SK-N-SH treated with all-trans-retinoic acid at 6 μM for 48 hours (cell line): ENCODE data around the gene OGFOD3.

Source experiments
- ATAC-seq: fragments of 200-7000 bp; cut with Tn5 transposase; 3 replicates; pipeline ENCODE4 v1.9.1; 2020; ENCODE audit warnings: mild to moderate bottlenecking, moderate library complexity
- ARNTL ChIP-seq: fragments of 450-650 bp; formaldehyde crosslinking; IDR thresholded peaks from 2 replicates; pipeline ENCODE4 v1.5.0; 2020; ENCODE audit warnings: low read depth, mild to moderate bottlenecking, moderate library complexity, borderline replicate concordance
- BACH2 ChIP-seq: fragments of 250-450 bp; sonication (Bioruptor Pico); IDR thresholded peaks from 2 replicates; pipeline ENCODE4 v1.9.0; 2021; ENCODE audit warnings: mild to moderate bottlenecking, borderline replicate concordance
- CREB5 ChIP-seq: fragments of 250-450 bp; sonication (Bioruptor Pico); IDR thresholded peaks from 2 replicates; pipeline ENCODE4 v1.5.1; 2020; ENCODE audit warnings: low read depth, mild to moderate bottlenecking, moderate library complexity
- CSDC2 ChIP-seq: fragments of 250-450 bp; sonication (Bioruptor Pico); IDR thresholded peaks from 2 replicates; pipeline ENCODE4 v1.5.0; 2020; ENCODE audit warnings: mild to moderate bottlenecking, moderate library complexity
- CSRNP3 ChIP-seq: fragments of 250-450 bp; sonication (Bioruptor Pico); IDR thresholded peaks from 2 replicates; pipeline ENCODE4 v1.5.1; 2021; ENCODE audit warnings: mild to moderate bottlenecking, moderate library complexity
- ESRRG ChIP-seq: fragments of 250-450 bp; sonication (Bioruptor Pico); IDR thresholded peaks from 2 replicates; pipeline ENCODE4 v1.6.1; 2021; ENCODE audit warnings: mild to moderate bottlenecking
- GLIS3 ChIP-seq: fragments of 250-450 bp; sonication (Bioruptor Pico); IDR thresholded peaks from 2 replicates; pipeline ENCODE4 v1.5.0; 2020; ENCODE audit warnings: mild to moderate bottlenecking, moderate library complexity
- ISL1 ChIP-seq: fragments of 250-450 bp; sonication (Bioruptor Pico); IDR thresholded peaks from 2 replicates; pipeline ENCODE4 v2.1.2; 2022; ENCODE audit warnings: mild to moderate bottlenecking, moderate library complexity
- OSR1 ChIP-seq: fragments of 250-450 bp; sonication (Bioruptor Pico); IDR thresholded peaks from 2 replicates; pipeline ENCODE4 v1.8.0; 2022; ENCODE audit warnings: moderate library complexity, mild to moderate bottlenecking, inconsistent platforms
- PPARA ChIP-seq: fragments of 250-450 bp; sonication (Bioruptor Pico); IDR thresholded peaks from 2 replicates; pipeline ENCODE4 v1.5.0; 2020; ENCODE audit warnings: mild to moderate bottlenecking, borderline replicate concordance
- RARB ChIP-seq: fragments of 250-450 bp; sonication (Bioruptor Pico); IDR thresholded peaks from 2 replicates; pipeline ENCODE4 v1.8.0; 2021; ENCODE audit warnings: mild to moderate bottlenecking, moderate library complexity
- SNAI2 ChIP-seq: fragments of 250-450 bp; sonication (Bioruptor Pico); IDR thresholded peaks from 2 replicates; pipeline ENCODE4 v1.5.0; 2020; ENCODE audit warnings: mild to moderate bottlenecking, moderate library complexity
- TCF4 ChIP-seq: fragments of 250-450 bp; sonication (Bioruptor Pico); IDR thresholded peaks from 2 replicates; pipeline ENCODE4 v1.8.0; 2021; ENCODE audit warnings: mild to moderate bottlenecking, moderate library complexity, borderline replicate concordance
- TOX ChIP-seq: fragments of 250-450 bp; sonication (Bioruptor Pico); IDR thresholded peaks from 2 replicates; pipeline ENCODE4 v1.8.0; 2021; ENCODE audit warnings: mild to moderate bottlenecking, moderate library complexity, borderline replicate concordance
- ZC3H10 ChIP-seq: fragments of 250-450 bp; sonication (Bioruptor Pico); IDR thresholded peaks from 2 replicates; pipeline ENCODE4 v1.5.1; 2021; ENCODE audit warnings: mild to moderate bottlenecking, moderate library complexity
- ZFP3 ChIP-seq: fragments of 250-450 bp; sonication (Bioruptor Pico); IDR thresholded peaks from 2 replicates; pipeline ENCODE4 v1.5.0; 2020; ENCODE audit warnings: mild to moderate bottlenecking, moderate library complexity
- ZFP30 ChIP-seq: fragments of 450-650 bp; formaldehyde crosslinking; IDR thresholded peaks from 2 replicates; pipeline ENCODE4 v1.5.0; 2022; ENCODE audit warnings: mild to moderate bottlenecking, moderate library complexity
- ZNF565 ChIP-seq: fragments of 450-650 bp; formaldehyde crosslinking; conservative IDR thresholded peaks from 2 replicates; pipeline ENCODE4 v1.5.0; 2020; ENCODE audit warnings: low read depth, mild to moderate bottlenecking, moderate library complexity
- ZNF70 ChIP-seq: fragments of 450-650 bp; formaldehyde crosslinking; IDR thresholded peaks from 2 replicates; pipeline ENCODE4 v1.5.0; 2020; ENCODE audit warnings: mild to moderate bottlenecking, moderate library complexity
- ZNF8 ChIP-seq: fragments of 450-650 bp; formaldehyde crosslinking; IDR thresholded peaks from 2 replicates; pipeline ENCODE4 v1.5.0; 2020; ENCODE audit warnings: mild to moderate bottlenecking, moderate library complexity
- TF ChIP-seq, protein P1 (sequence below): fragments of 250-450 bp; sonication (Bioruptor Pico); IDR thresholded peaks from 2 replicates; pipeline ENCODE4 v1.8.0; 2020; ENCODE audit warnings: mild to moderate bottlenecking, moderate library complexity, borderline replicate concordance
- TF ChIP-seq, protein P2 (sequence below): fragments of 250-450 bp; sonication (Bioruptor Pico); IDR thresholded peaks from 2 replicates; pipeline ENCODE4 v1.8.0; 2021; ENCODE audit warnings: low read depth, mild to moderate bottlenecking, moderate library complexity, borderline replicate concordance
- TF ChIP-seq, protein P3 (sequence below): fragments of 250-450 bp; sonication (Bioruptor Pico); IDR thresholded peaks from 2 replicates; pipeline ENCODE4 v1.5.0; 2020; ENCODE audit warnings: mild to moderate bottlenecking, moderate library complexity

The OGFOD3 gene

DNA sequence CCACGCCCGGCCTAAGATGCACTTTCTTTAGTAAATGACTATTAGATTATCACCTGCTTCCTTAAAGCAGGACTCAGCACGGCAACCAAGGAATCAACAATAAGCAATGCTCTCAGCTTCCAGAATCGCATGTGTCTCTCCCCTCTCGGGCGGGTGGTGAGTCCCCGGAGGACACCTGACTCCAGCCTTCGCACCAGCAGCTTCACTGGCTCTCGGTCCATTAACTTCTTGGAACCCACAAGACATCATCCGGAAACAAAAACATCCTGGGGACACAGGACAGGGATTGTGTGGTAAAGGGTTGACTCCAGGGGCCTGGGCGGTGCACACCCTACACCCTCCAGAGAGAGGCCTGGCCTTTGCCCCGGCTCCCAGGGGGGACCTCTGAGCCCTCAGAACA lies 24.1 kb downstream of the OGFOD3 start:
- ATAC-seq, result no peak
- TF ChIP-seq ESRRG (no peak), ZFP30 (no peak), ZNF8 (no peak), CREB5 (no peak), BACH2 (CRISPR knock-in tag) (no peak), ARNTL (CRISPR knock-in tag) (no peak), ZFP3 (CRISPR knock-in tag) (no peak), GLIS3 (CRISPR knock-in tag) (no peak), TOX (CRISPR knock-in tag) (no peak), CSDC2 (CRISPR knock-in tag) (no peak), ZC3H10 (no peak), CSRNP3 (no peak), TCF4 (CRISPR knock-in tag) (no peak), RARB (CRISPR knock-in tag) (no peak), ZNF565 (no peak), ISL1 (CRISPR knock-in tag) (no peak), ZNF70 (CRISPR knock-in tag) (no peak)
- TF ChIP-seq, protein P1, sequence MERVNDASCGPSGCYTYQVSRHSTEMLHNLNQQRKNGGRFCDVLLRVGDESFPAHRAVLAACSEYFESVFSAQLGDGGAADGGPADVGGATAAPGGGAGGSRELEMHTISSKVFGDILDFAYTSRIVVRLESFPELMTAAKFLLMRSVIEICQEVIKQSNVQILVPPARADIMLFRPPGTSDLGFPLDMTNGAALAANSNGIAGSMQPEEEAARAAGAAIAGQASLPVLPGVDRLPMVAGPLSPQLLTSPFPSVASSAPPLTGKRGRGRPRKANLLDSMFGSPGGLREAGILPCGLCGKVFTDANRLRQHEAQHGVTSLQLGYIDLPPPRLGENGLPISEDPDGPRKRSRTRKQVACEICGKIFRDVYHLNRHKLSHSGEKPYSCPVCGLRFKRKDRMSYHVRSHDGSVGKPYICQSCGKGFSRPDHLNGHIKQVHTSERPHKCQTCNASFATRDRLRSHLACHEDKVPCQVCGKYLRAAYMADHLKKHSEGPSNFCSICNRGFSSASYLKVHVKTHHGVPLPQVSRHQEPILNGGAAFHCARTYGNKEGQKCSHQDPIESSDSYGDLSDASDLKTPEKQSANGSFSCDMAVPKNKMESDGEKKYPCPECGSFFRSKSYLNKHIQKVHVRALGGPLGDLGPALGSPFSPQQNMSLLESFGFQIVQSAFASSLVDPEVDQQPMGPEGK, result no peak
- TF ChIP-seq, protein P2, sequence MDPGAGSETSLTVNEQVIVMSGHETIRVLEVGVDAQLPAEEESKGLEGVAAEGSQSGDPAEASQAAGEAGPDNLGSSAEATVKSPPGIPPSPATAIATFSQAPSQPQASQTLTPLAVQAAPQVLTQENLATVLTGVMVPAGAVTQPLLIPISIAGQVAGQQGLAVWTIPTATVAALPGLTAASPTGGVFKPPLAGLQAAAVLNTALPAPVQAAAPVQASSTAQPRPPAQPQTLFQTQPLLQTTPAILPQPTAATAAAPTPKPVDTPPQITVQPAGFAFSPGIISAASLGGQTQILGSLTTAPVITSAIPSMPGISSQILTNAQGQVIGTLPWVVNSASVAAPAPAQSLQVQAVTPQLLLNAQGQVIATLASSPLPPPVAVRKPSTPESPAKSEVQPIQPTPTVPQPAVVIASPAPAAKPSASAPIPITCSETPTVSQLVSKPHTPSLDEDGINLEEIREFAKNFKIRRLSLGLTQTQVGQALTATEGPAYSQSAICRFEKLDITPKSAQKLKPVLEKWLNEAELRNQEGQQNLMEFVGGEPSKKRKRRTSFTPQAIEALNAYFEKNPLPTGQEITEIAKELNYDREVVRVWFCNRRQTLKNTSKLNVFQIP, result no peak

- TF ChIP-seq GLIS3 (CRISPR knock-in tag), result no peak
- TF ChIP-seq ZNF70 (CRISPR knock-in tag), result no peak
- no peak for TF ChIP-seq CREB5
- TF ChIP-seq SNAI2 (CRISPR knock-in tag), result no peak
- no peak for ATAC-seq
These were observed 25.4 kb downstream of the OGFOD3 start for GRCh38 chr17:82392941-82393340.

DNA sequence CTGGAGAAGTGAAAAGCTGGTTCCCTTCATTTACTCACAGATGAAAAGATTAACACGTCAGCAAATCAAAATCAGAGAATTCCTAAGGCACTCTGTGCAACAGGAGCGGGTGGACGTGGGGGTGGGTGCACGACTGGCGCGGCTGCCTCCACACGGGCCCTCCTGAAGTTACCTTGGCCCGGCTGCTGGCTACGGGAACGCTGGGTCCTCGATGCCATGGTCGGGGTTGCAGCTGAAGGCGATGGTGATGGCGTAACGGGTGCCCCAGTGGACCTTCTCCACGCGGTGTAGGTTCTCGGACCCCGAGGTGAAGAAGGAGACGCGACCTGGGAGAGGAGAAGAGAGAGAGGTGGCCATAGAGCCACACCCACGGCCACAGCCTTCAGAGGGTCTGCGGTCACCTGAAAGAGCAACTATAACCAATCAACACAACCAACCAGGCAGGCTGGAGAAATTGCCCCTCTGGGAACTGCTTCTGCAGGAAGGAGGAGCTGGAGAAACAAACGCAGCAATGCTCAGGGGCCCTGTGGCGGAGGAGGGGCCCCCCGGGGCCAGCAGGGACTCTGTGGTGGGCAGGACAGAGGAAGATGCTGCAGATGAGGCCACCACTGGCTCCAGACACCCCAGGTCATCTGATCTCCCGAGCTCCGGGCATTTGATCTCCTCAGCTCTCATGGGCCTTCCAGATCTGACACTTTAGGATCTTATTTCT lies 26.0 kb downstream of the OGFOD3 start:
- ATAC-seq, result no peak
- TF ChIP-seq SNAI2 (CRISPR knock-in tag) (no peak), CSDC2 (CRISPR knock-in tag) (no peak), TCF4 (CRISPR knock-in tag) (no peak), TOX (CRISPR knock-in tag) (no peak), OSR1 (CRISPR knock-in tag) (no peak), ZNF8 (no peak), ZNF70 (CRISPR knock-in tag) (no peak), CREB5 (no peak), PPARA (CRISPR knock-in tag) (no peak), BACH2 (CRISPR knock-in tag) (no peak), CSRNP3 (no peak)
- TF ChIP-seq, protein P3, sequence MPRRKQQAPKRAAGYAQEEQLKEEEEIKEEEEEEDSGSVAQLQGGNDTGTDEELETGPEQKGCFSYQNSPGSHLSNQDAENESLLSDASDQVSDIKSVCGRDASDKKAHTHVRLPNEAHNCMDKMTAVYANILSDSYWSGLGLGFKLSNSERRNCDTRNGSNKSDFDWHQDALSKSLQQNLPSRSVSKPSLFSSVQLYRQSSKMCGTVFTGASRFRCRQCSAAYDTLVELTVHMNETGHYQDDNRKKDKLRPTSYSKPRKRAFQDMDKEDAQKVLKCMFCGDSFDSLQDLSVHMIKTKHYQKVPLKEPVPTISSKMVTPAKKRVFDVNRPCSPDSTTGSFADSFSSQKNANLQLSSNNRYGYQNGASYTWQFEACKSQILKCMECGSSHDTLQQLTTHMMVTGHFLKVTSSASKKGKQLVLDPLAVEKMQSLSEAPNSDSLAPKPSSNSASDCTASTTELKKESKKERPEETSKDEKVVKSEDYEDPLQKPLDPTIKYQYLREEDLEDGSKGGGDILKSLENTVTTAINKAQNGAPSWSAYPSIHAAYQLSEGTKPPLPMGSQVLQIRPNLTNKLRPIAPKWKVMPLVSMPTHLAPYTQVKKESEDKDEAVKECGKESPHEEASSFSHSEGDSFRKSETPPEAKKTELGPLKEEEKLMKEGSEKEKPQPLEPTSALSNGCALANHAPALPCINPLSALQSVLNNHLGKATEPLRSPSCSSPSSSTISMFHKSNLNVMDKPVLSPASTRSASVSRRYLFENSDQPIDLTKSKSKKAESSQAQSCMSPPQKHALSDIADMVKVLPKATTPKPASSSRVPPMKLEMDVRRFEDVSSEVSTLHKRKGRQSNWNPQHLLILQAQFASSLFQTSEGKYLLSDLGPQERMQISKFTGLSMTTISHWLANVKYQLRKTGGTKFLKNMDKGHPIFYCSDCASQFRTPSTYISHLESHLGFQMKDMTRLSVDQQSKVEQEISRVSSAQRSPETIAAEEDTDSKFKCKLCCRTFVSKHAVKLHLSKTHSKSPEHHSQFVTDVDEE (CRISPR knock-in tag), result no peak
- TF ChIP-seq, protein P2, result no peak
